ENCODE results near the gene YAP1.

Gene YAP1

GRCh38 chr11:102121329-102121728 is 11.1 kb downstream of the YAP1 start:
- in situ Hi-C loops (cut with MboI; ENCODE audit: low pct_unique_long_range_greater_than_20kb, low sequenced_read_pairs, unreplicated experiment): no loop called here
- no peak for DNase-seq (ENCODE audit: low spot score)
- TF ChIP-seq CTCF (IDR thresholded peaks at IDR 0.05; ENCODE audit: extremely low read depth, insufficient read depth, missing control alignments): no peak

DNA sequence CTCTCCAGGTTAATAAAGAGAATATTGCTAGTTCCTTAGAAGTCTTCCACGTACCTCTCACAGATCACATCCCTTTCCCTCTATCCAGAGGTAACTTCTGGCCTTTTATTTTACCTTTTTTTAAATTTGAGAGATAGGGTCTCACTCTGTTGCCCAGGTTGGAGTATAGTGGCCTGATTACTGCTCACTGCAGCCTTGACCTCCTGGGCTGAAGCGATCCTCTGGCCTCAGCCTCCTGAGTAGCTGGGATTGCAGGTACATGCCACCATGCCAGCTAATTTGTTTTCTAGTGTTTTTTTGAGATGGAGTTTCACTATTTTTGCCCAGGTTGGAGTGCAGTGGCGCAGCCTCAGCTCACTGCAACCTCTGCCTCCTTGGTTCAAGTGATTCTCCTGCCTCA is 24.4 kb downstream of the YAP1 start:
- in situ Hi-C loops (cut with MboI; ENCODE audit: low pct_unique_long_range_greater_than_20kb, low sequenced_read_pairs, unreplicated experiment): no loop called here
- TF ChIP-seq CTCF (IDR thresholded peaks at IDR 0.05; ENCODE audit: extremely low read depth, insufficient read depth, missing control alignments): no peak
- no peak for DNase-seq (ENCODE audit: low spot score)

DNA sequence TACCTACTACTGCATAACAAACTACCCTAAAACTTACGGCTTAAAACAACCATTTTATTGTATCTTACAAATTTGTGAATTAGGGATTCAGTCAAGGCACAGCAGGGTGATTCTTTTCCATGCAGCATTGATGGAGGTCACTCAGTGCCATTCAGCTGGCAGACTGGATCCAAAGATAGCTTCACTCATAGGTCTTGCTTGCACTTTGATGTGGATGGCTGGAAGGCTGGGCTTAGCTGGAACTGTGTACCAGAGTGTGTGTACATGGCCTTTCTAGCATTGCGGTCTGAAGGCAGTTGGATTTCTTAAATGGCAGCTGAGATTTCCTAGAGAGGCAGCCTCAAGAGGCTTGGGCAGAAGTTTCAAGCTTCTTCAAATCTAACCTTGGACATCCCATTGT is 25.0 kb downstream of the YAP1 start:
- no peak for TF ChIP-seq CTCF (IDR thresholded peaks at IDR 0.05; ENCODE audit: extremely low read depth, insufficient read depth, missing control alignments)
- in situ Hi-C loops (cut with MboI; ENCODE audit: low pct_unique_long_range_greater_than_20kb, low sequenced_read_pairs, unreplicated experiment): no loop called here
- no peak for DNase-seq (ENCODE audit: low spot score)

DNA sequence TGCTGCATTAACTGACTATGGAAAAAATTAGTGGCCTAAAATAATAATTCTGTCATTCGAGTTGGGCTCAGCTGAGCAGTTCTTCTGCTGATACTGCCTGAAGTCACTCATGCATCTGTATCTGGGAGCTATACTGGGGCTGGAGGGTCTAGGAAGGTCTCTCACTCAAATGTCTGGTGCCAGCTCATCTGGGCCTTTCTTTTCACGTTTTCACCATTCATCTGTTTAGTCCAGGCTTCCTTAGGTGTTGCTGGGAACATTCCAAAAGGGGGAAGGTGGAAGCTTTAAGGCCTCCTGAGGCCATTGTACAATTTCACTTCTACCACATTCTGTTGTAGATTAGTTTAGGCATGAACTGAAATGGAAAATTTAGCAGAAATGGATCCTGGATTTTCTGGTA is 28.0 kb downstream of the YAP1 start:
- no peak for TF ChIP-seq CTCF (IDR thresholded peaks at IDR 0.05; ENCODE audit: extremely low read depth, insufficient read depth, missing control alignments)
- no peak for DNase-seq (ENCODE audit: low spot score)
- in situ Hi-C loops (cut with MboI; ENCODE audit: low pct_unique_long_range_greater_than_20kb, low sequenced_read_pairs, unreplicated experiment): no loop called here

GRCh38 chr11:102138670-102139069 is 28.4 kb downstream of the YAP1 start:
- DNase-seq (ENCODE audit: low spot score): no peak
- no peak for TF ChIP-seq CTCF (IDR thresholded peaks at IDR 0.05; ENCODE audit: extremely low read depth, insufficient read depth, missing control alignments)
- in situ Hi-C loops (cut with MboI; ENCODE audit: low pct_unique_long_range_greater_than_20kb, low sequenced_read_pairs, unreplicated experiment): no loop called here

- no peak for TF ChIP-seq CTCF (IDR thresholded peaks at IDR 0.05; ENCODE audit: extremely low read depth, insufficient read depth, missing control alignments)
- in situ Hi-C loops (cut with MboI; ENCODE audit: low pct_unique_long_range_greater_than_20kb, low sequenced_read_pairs, unreplicated experiment): no loop called here
- no peak for DNase-seq (ENCODE audit: low spot score)
Observed at GRCh38 chr11:102139081-102139498, 28.8 kb downstream of the YAP1 start.

DNA sequence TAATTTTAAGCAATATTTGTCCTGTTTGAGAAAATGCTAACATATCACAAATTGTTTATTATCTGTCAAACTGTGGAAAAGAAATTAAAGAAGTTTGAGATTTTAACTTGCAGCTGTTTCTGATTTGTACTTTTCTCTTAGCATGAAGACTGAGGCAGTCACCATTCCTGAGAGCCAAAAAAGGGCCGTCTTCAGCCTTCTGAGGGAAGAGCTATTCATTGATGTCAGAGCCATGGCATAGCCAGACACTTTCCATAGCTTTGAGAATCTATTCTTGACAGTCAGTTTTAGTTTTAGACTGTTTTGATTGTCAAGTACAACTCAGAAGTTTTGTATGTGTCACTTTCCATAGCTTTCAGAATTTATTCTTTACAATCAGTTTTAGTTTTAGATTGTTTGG is 32.1 kb downstream of the YAP1 start:
- no peak for DNase-seq (ENCODE audit: low spot score)
- TF ChIP-seq CTCF (IDR thresholded peaks at IDR 0.05; ENCODE audit: extremely low read depth, insufficient read depth, missing control alignments): no peak
- in situ Hi-C loops (cut with MboI; ENCODE audit: low pct_unique_long_range_greater_than_20kb, low sequenced_read_pairs, unreplicated experiment): no loop called here

Data from GM13977 (cell line).